B cell (primary cell): ENCODE results near the gene ARL17B. TPM values are rescaled to one million over a fixed set of nuclear protein-coding genes. Genes with fewer than 3 reads are reported as not detected.
"Not testable (repeated sequence)": the region's sequence is repeated elsewhere in the genome, so short reads cannot be mapped to it uniquely, and the experiment has no call there.

Experiments used
- ATAC-seq: fragments of 200-7000 bp; cut with Tn5 transposase; one replicate; pipeline ENCODE4 v1.10.0; 2021; ENCODE audit warnings: low read depth, mild to moderate bottlenecking, moderate number of reproducible peaks, moderate library complexity
- CTCF ChIA-PET: fragments of 350-600 bp; sonication (Branson Sonifier 250); formaldehyde crosslinking; loops from one replicate; lab custom pipeline; 2021; ENCODE audit warnings: antibody characterized with exemption, inconsistent platforms; lab: Charles Lee
- POLR2A ChIA-PET: fragments of 350-600 bp; sonication (Branson Sonifier 250); formaldehyde crosslinking; loops from one replicate; lab custom pipeline; 2021; ENCODE audit warnings: antibody characterized with exemption; lab: Charles Lee
- DNase-seq: peaks from one replicate; pipeline ENCODE4 v3.0.0; 2013
- H2AFZ ChIP-seq: 2 replicates; pipeline ENCODE4 v1.6.1; 2012; ENCODE audit warnings: mild to moderate bottlenecking, low read depth, low read length; ENCODE audit not compliant: insufficient read depth, poor library complexity, severe bottlenecking
- H3K27ac ChIP-seq, 2 donors: 1 replicate in 1 of 2; 2 replicates in 1 of 2; pipeline ENCODE4 v1.5.1; 2012 to 2013; ENCODE audit warnings: low read length in 2 of 2, mild to moderate bottlenecking in 2 of 2, moderate library complexity in 1 of 2
- H3K27me3 ChIP-seq, 4 experiments: fragments of 200-600 bp in 1 of 4; sonication (generic) in 1 of 4; replicated peaks in 1 of 4; 1 replicate in 2 of 4; 2 replicates in 2 of 4; pipeline versions ENCODE4 v1.6.1 to v1.7.0; 2013 to 2016; ENCODE audit warnings: low read length in 3 of 4, mild to moderate bottlenecking in 2 of 4, mixed read lengths in 1 of 4, moderate library complexity in 1 of 4; ENCODE audit not compliant: insufficient read depth in 4 of 4, control insufficient read depth in 3 of 4; ENCODE audit errors: control extremely low read depth in 1 of 4
- H3K36me3 ChIP-seq, 2 experiments: replicated peaks in 1 of 2; 1 replicate in 1 of 2; 2 replicates in 1 of 2; pipeline versions ENCODE4 v1.6.1 to v1.7.1; 2013; ENCODE audit warnings: low read length in 1 of 2; ENCODE audit not compliant: insufficient read depth in 2 of 2, control insufficient read depth in 1 of 2; ENCODE audit errors: control extremely low read depth in 1 of 2, extremely low read depth in 1 of 2
- H3K4me1 ChIP-seq, 2 donors: fragments of 200-600 bp in 1 of 2; sonication (generic) in 1 of 2; 1 replicate in 1 of 2; 2 replicates in 1 of 2; pipeline versions ENCODE4 v1.5.1 to v1.6.1; 2013 to 2017; ENCODE audit warnings: low read length in 2 of 2; ENCODE audit not compliant: control insufficient read depth in 2 of 2, insufficient read depth in 2 of 2
- H3K4me2 ChIP-seq: replicated peaks from 2 replicates; pipeline ENCODE3; 2012; ENCODE audit warnings: mild to moderate bottlenecking, low read depth, low read length; ENCODE audit not compliant: poor library complexity, severe bottlenecking
- H3K4me3 ChIP-seq, 5 experiments: fragments of 200-600 bp in 1 of 5; sonication (generic) in 1 of 5; 1 replicate in 3 of 5; 2 replicates in 2 of 5; pipeline versions ENCODE4 v1.5.1 to v1.7.0; 2011 to 2016; ENCODE audit warnings: low read length in 4 of 5, mild to moderate bottlenecking in 4 of 5, low read depth in 2 of 5, control low read depth in 1 of 5, moderate library complexity in 1 of 5; ENCODE audit not compliant: insufficient read depth in 1 of 5; ENCODE audit errors: control extremely low read depth in 1 of 5, extremely low read depth in 1 of 5
- H3K79me2 ChIP-seq: fragments of 200-600 bp; sonication (generic); one replicate; pipeline ENCODE4 v1.6.0; 2016; ENCODE audit warnings: low read length; ENCODE audit not compliant: control insufficient read depth, insufficient read depth
- H3K9ac ChIP-seq: fragments of 200-600 bp; sonication (generic); 2 replicates; pipeline ENCODE4 v1.6.1; 2017; ENCODE audit warnings: mild to moderate bottlenecking, low read length, moderate library complexity
- H3K9me3 ChIP-seq, 3 donors: one replicate each; pipeline versions ENCODE4 v1.6.1 to v1.7.1; 2013; ENCODE audit warnings: low read length in 2 of 3; ENCODE audit not compliant: control insufficient read depth in 2 of 3, insufficient read depth in 1 of 3; ENCODE audit errors: control extremely low read depth in 1 of 3
- H4K20me1 ChIP-seq: 2 replicates; pipeline ENCODE4 v1.6.0; 2012; ENCODE audit warnings: mild to moderate bottlenecking, low read length; ENCODE audit not compliant: insufficient read depth, control insufficient read depth, poor library complexity, severe bottlenecking
- H3K27ac Mint-ChIP-seq: one replicate; pipeline ENCODE4 v1.8.0; 2021; ENCODE audit warnings: mixed read lengths
- H3K27me3 Mint-ChIP-seq: one replicate; pipeline ENCODE4 v1.8.0; 2021; ENCODE audit warnings: mixed read lengths
- H3K4me1 Mint-ChIP-seq: one replicate; pipeline ENCODE4 v1.8.0; 2021; ENCODE audit warnings: mixed read lengths
- H3K4me3 Mint-ChIP-seq: one replicate; pipeline ENCODE4 v1.8.0; 2021; ENCODE audit warnings: mixed read lengths
- H3K9me3 Mint-ChIP-seq: one replicate; pipeline ENCODE4 v1.8.0; 2022; ENCODE audit warnings: mixed read lengths; ENCODE audit not compliant: insufficient read depth
- WGBS: methylation state at CpG from one replicate; pipeline ENCODE4 v1.1.5; 2013; ENCODE audit warnings: missing lambda C conversion rate; ENCODE audit not compliant: insufficient coverage; 5-methylcytosine and 5-hydroxymethylcytosine counted together
- intact Hi-C: fragments of 100-400 bp; cut with micrococcal nuclease; formaldehyde crosslinking; loops from one replicate; pipeline ENCODE4 v1.10.0; 2022
- polyA plus RNA-seq: library from polyadenylated mRNA; depleted of rRNA; stranded (reverse); fragments of >200 nt; gene quantifications from 2 replicates; pipeline ENCODE4 v1.2.3, GENCODE V29; 2012
- small RNA-seq: library from RNA; depleted of rRNA; stranded (forward); fragments of <200 nt; gene quantifications from one replicate; pipeline ENCODE3, GENCODE V24; 2012; ENCODE audit warnings: low replicate concordance, low read depth; ENCODE audit not compliant: insufficient read length
- total RNA-seq, 2 donors: library from RNA; stranded (reverse); fragments of 120-200 nt in 1 of 2; gene quantifications; 1 replicate in 1 of 2; 2 replicates in 1 of 2; pipeline versions ENCODE4 v1.2.3 to v1.2.4, GENCODE V29; 2013 to 2022

The ARL17B gene
- total and polyA plus RNA-seq, 2 donors (not counting 1 experiment from before 2014, with no cell fraction given), result 6.8 to 33.4 TPM

DNA sequence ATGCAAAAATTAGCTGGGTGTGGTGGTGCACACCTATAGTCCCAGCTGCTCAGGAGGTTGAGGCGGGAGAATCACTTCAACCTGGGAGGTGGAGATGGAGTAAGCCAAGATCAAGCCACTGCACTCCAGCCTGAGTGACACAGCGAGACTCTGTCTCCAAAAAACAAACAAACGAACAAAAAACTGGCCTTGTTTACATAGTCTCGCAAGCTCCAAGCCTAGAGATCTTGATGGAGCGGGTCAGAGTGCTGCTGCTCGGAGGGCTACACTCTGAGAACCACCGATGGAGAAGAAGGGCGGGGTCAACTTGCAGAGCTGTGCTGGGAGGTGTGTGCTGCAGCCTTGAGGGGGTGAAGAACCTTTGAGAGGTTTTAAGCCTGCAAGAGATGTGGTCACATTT is 130.2 kb downstream of the ARL17B start:
- H3K27ac Mint-ChIP-seq, H3K4me2 ChIP-seq, H3K4me1 ChIP-seq, CTCF ChIA-PET, DNase-seq, H3K79me2 ChIP-seq, H3K27ac ChIP-seq, H3K4me1 Mint-ChIP-seq, ATAC-seq, H3K4me3 ChIP-seq, H3K9me3 Mint-ChIP-seq, H3K27me3 ChIP-seq, H2AFZ ChIP-seq, intact Hi-C loops, H3K9ac ChIP-seq, H3K9me3 ChIP-seq, POLR2A ChIA-PET, H3K36me3 ChIP-seq, H4K20me1 ChIP-seq, H3K27me3 Mint-ChIP-seq, H3K4me3 Mint-ChIP-seq: not testable (repeated sequence)
- WGBS, result 95% methylated on average over 4 of the region's 8 CpGs

DNA sequence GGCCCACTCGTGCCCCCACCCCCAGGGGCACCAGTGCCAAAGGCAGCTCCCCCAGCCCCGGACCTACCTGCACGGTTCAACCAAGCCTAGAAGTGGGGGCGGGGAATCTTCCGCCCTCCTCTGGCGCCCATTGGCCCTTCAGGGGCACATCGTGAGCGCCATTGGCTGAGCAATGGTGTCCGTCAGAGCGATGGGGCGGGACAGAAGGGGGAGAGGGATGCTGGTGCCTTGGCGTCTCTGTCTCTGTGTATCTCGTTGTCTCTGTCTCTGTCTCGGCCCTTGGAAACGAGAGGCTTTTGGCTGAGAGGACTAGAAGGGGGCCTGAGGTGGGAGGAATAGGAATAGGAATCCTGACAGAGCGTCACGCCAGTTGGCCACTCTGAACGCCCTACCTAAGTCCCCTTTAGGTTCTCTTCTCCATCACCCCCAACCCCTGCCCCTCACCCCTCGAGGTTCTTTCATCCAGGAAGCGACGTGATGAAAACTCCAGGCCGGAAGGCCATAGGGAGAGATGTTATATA is 136.2 kb downstream of the ARL17B start:
- H3K4me1 Mint-ChIP-seq, H3K36me3 ChIP-seq, H3K4me1 ChIP-seq, H4K20me1 ChIP-seq, H3K9me3 Mint-ChIP-seq, H3K79me2 ChIP-seq, CTCF ChIA-PET, H3K27ac ChIP-seq, H3K9me3 ChIP-seq, H3K27me3 ChIP-seq, POLR2A ChIA-PET, H3K27me3 Mint-ChIP-seq: not testable (repeated sequence)
- intact Hi-C loops, result loop anchor here (1.0 kb wide), 1 partner anchor 31 kb away; no protein-coding TSS in a partner anchor
- 0% methylated on average over 9 of the region's 22 CpGs for WGBS
- Histone ChIP-seq H3K9ac (peak overlapping the region; percentile 50), H2AFZ (peak overlapping the region; percentile 74), H3K4me2 (peak overlapping the region; percentile 48), H3K4me3 (peak overlapping the region in 4 of 5 experiments; percentile 38 to 54 (median 51))
- DNase-seq (peak; percentile 88), ATAC-seq (peak; percentile 100)
- H3K4me3 Mint-ChIP-seq, result peak overlapping the region; percentile 97
- peak overlapping the region; percentile 89 for H3K27ac Mint-ChIP-seq

DNA sequence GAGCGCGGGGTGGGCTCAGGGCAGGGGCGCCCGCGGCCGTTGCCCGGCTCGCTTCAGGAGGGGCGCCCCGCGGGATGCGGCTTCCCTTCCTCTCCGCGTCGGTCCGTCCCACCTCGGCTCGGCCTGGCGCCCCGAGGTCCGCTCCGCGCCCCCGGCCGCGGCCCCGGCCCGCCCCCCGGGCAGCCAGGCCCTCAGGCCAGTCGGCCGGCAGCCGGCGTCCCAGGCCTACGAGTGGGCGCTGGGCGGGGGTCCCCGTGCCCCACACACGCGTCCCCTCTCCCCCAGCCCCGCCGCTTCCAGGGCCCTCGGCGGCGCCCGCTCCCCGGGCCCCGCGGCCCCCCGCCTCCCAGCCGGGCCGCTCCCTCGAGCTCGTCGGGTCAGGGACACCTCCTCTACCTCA is 136.7 kb downstream of the ARL17B start:
- H3K27ac ChIP-seq, POLR2A ChIA-PET, H3K4me2 ChIP-seq, H3K27me3 ChIP-seq, H3K4me1 Mint-ChIP-seq, H3K27ac Mint-ChIP-seq, H3K4me1 ChIP-seq, H4K20me1 ChIP-seq, H3K27me3 Mint-ChIP-seq, H3K9me3 Mint-ChIP-seq, H3K9me3 ChIP-seq, H3K36me3 ChIP-seq, H3K79me2 ChIP-seq, CTCF ChIA-PET: not testable (repeated sequence)
- Histone ChIP-seq H3K9ac (peak overlapping the region; percentile 50), H3K4me3 (peak overlapping the region in 4 of 5 experiments; percentile 38 to 54 (median 51)), H2AFZ (peak overlapping the region; percentile 74)
- peak; percentile 51 for DNase-seq
- peak; percentile 24 for ATAC-seq
- intact Hi-C loops, result loop anchor here (1.0 kb wide), 1 partner anchor 31 kb away; no protein-coding TSS in a partner anchor
- under 1% methylated on average over 24 of the region's 54 CpGs for WGBS
- peak overlapping the region; percentile 97 for H3K4me3 Mint-ChIP-seq

Small RNA genes within 50 kb of the gene (small RNA-seq; reads per million reads assigned to genes)
- not detected for gene RN7SL656P

Other genes with a start within 250 kb of the ARL17B start
- 233 and 261 TPM in 2 replicates for gene KANSL1, start 168.3 kb downstream of the ARL17B start, total RNA-seq
- 36.8 and 37.1 TPM in 2 replicates for gene KANSL1, start 168.3 kb downstream of the ARL17B start, polyA plus RNA-seq
- 22.1 and 24.8 TPM in 2 replicates for gene LRRC37A, start 66.6 kb downstream of the ARL17B start, total RNA-seq
- gene LRRC37A, start 66.6 kb downstream of the ARL17B start, polyA plus RNA-seq, result 1.1 and 2.7 TPM in 2 replicates
- gene LRRC37A2, start 150.7 kb upstream of the ARL17B start, total RNA-seq, result 46.5 and 49.4 TPM in 2 replicates
- gene LRRC37A2, start 150.7 kb upstream of the ARL17B start, polyA plus RNA-seq, result 9.9 and 17.8 TPM in 2 replicates
- gene ARL17A, start 217.9 kb upstream of the ARL17B start, total RNA-seq, result 50.4 and 55.7 TPM in 2 replicates
- 18.5 and 32.8 TPM in 2 replicates for gene ARL17A, start 217.9 kb upstream of the ARL17B start, polyA plus RNA-seq
- 83.5 and 91.0 TPM in 2 replicates for gene NSF, start 228.9 kb upstream of the ARL17B start, total RNA-seq
- 10.9 and 12.8 TPM in 2 replicates for gene NSF, start 228.9 kb upstream of the ARL17B start, polyA plus RNA-seq